Measurements from ENCODE around the gene TMEM255B. TPM values are rescaled to one million over a fixed set of nuclear protein-coding genes. Genes with fewer than 3 reads are reported as not detected.
A peak's percentile ranks its signal among the peaks of the same experiment; 100 is the strongest.

Gene TMEM255B
- polyA plus RNA-seq, 4 donors = 2.9 to 9.4 (median 6.1) TPM

- DNase-seq (ENCODE audit: low read depth in 4 of 4, low spot score in 3 of 4) = no peak
These were observed 42.4 kb downstream of the TMEM255B start for GRCh38 chr13:113801289-113801961.

- peak in 1 of 4 donors; percentile 46 for DNase-seq (ENCODE audit: low read depth in 4 of 4, low spot score in 3 of 4)
These were observed 43.1 kb downstream of the TMEM255B start for GRCh38 chr13:113802090-113802531.

- no peak for DNase-seq (ENCODE audit: low read depth in 4 of 4, low spot score in 3 of 4)
These were observed 43.7 kb downstream of the TMEM255B start for GRCh38 chr13:113802761-113803160.

- DNase-seq (ENCODE audit: low read depth in 4 of 4, low spot score in 3 of 4) = no peak
These were observed 44.5 kb downstream of the TMEM255B start for GRCh38 chr13:113803409-113804016.

- DNase-seq (ENCODE audit: low read depth in 4 of 4, low spot score in 3 of 4) = no peak
These were observed 45.1 kb downstream of the TMEM255B start for GRCh38 chr13:113804017-113804702.

GRCh38 chr13:113804703-113805430, 45.8 kb downstream of the TMEM255B start:
- no peak for DNase-seq (ENCODE audit: low read depth in 4 of 4, low spot score in 3 of 4)

GRCh38 chr13:113805431-113806103, 46.5 kb downstream of the TMEM255B start:
- DNase-seq (ENCODE audit: low read depth in 4 of 4, low spot score in 3 of 4) = no peak

- no peak for DNase-seq (ENCODE audit: low read depth in 4 of 4, low spot score in 3 of 4)
These were observed 47.1 kb downstream of the TMEM255B start for GRCh38 chr13:113806104-113806471.

- no peak for DNase-seq (ENCODE audit: low read depth in 4 of 4, low spot score in 3 of 4)
These were observed 47.5 kb downstream of the TMEM255B start for GRCh38 chr13:113806526-113806925.

GRCh38 chr13:113808058-113808834, 49.2 kb downstream of the TMEM255B start:
- DNase-seq (ENCODE audit: low read depth in 4 of 4, low spot score in 3 of 4) = no peak

- DNase-seq (ENCODE audit: low read depth in 4 of 4, low spot score in 3 of 4) = no peak
These were observed 50.9 kb downstream of the TMEM255B start for GRCh38 chr13:113809934-113810333.

- DNase-seq (ENCODE audit: low read depth in 4 of 4, low spot score in 3 of 4) = no peak
These were observed 51.6 kb downstream of the TMEM255B start for GRCh38 chr13:113810640-113811039.

GRCh38 chr13:113811081-113811928, 52.3 kb downstream of the TMEM255B start:
- DNase-seq (ENCODE audit: low read depth in 4 of 4, low spot score in 3 of 4) = no peak

- DNase-seq (ENCODE audit: low read depth in 4 of 4, low spot score in 3 of 4) = no peak
These were observed 53.4 kb downstream of the TMEM255B start for GRCh38 chr13:113812178-113813040.

GRCh38 chr13:113813070-113813748, 54.2 kb downstream of the TMEM255B start:
- DNase-seq (ENCODE audit: low read depth in 4 of 4, low spot score in 3 of 4) = no peak

GRCh38 chr13:113813749-113814434, 54.9 kb downstream of the TMEM255B start:
- no peak for DNase-seq (ENCODE audit: low read depth in 4 of 4, low spot score in 3 of 4)

- no peak for DNase-seq (ENCODE audit: low read depth in 4 of 4, low spot score in 3 of 4)
These were observed 55.4 kb downstream of the TMEM255B start for GRCh38 chr13:113814435-113814821.
